A549 (cell line): Measurements from ENCODE around the gene PPP1R12B. TPM values are rescaled to one million over a fixed set of nuclear protein-coding genes. Genes with fewer than 3 reads are reported as not detected.
"Not testable (repeated sequence)": the region's sequence is repeated elsewhere in the genome, so short reads cannot be mapped to it uniquely, and the experiment has no call there.

ENCODE experiments used
- ATAC-seq, 2 experiments: fragments of 200-7000 bp in 1 of 2; fragments of >200 bp in 1 of 2; cut with Nextera tagmentation in 1 of 2; cut with Tn5 transposase in 1 of 2; 3 replicates each; pipeline versions ENCODE4 v1.8.0 to v1.9.1; 2018 to 2020; ENCODE audit warnings: mild to moderate bottlenecking in 1 of 2, moderate library complexity in 1 of 2
- CTCF ChIA-PET: fragments of 300-600 bp; sonication (Branson Sonifier 250); formaldehyde crosslinking; extraction: SDS; loops from one replicate; lab custom pipeline; 2021; ENCODE audit warnings: antibody characterized with exemption, inconsistent platforms; lab: Yijun Ruan, JAX
- POLR2A ChIA-PET: fragments of 350-600 bp; formaldehyde crosslinking; extraction: SDS; loops from one replicate; lab custom pipeline; 2021; ENCODE audit warnings: antibody characterized with exemption, inconsistent platforms; lab: Yijun Ruan, JAX
- DNase-seq, 2 experiments: peaks; one replicate each; pipeline versions ENCODE4 v3.0.0 to v3.0.0-alpha.2; 2011 to 2016; ENCODE audit warnings: low read depth in 1 of 2, low spot score in 1 of 2
- FAIRE-seq: peaks from 2 replicates; lab custom pipeline; 2011; peaks lifted over from hg19 to GRCh38; lab: Jason Lieb, UNC
- H3K27ac ChIP-seq, 2 experiments: fragments of >200 bp; sonication (Bioruptor Twin); formaldehyde crosslinking; 3 replicates each; pipeline ENCODE4 v1.5.1; 2016 to 2017
- H3K4me1 ChIP-seq: fragments of >200 bp; sonication (Bioruptor Twin); formaldehyde crosslinking; 3 replicates; pipeline ENCODE4 v1.6.1; 2016
- H3K4me2 ChIP-seq: fragments of >200 bp; sonication (Bioruptor Twin); formaldehyde crosslinking; 3 replicates; pipeline ENCODE4 v1.6.1; 2016
- H3K4me3 ChIP-seq: fragments of >200 bp; sonication (Bioruptor Twin); formaldehyde crosslinking; 3 replicates; pipeline ENCODE4 v1.5.1; 2016
- H3K9me3 ChIP-seq: fragments of >200 bp; sonication (Bioruptor Twin); formaldehyde crosslinking; 3 replicates; pipeline ENCODE4 v1.6.1; 2016
- ATOH8 ChIP-seq: fragments of 250-450 bp; sonication (Bioruptor Pico); IDR thresholded peaks from 2 replicates; pipeline ENCODE4 v1.5.0; 2020; ENCODE audit warnings: low read depth, mild to moderate bottlenecking, moderate library complexity
- BCL3 ChIP-seq: fragments of >200 bp; sonication (Bioruptor Twin); formaldehyde crosslinking; IDR thresholded peaks from 3 replicates; pipeline ENCODE4 v1.6.1; 2016
- CBX8 ChIP-seq: fragments of 200-600 bp; sonication (generic); IDR thresholded peaks from 2 replicates; pipeline ENCODE4 v1.6.1; 2016
- CTCF ChIP-seq: fragments of >200 bp; sonication (Bioruptor Twin); formaldehyde crosslinking; IDR thresholded peaks from 3 replicates; pipeline ENCODE4 v1.5.1; 2016
- E2F6 ChIP-seq: IDR thresholded peaks from 2 replicates; pipeline ENCODE4 v1.6.1; 2012; ENCODE audit warnings: low read depth, borderline replicate concordance
- EHMT2 ChIP-seq: fragments of 200-600 bp; sonication (generic); IDR thresholded peaks from 2 replicates; pipeline ENCODE4 v1.6.1; 2016; ENCODE audit warnings: antibody characterized with exemption, low read depth, mild to moderate bottlenecking, moderate library complexity
- FOSL2 ChIP-seq, 2 experiments: fragments of 450-650 bp in 1 of 2; fragments of >200 bp in 1 of 2; sonication (Bioruptor Twin) in 1 of 2; formaldehyde crosslinking; IDR thresholded peaks; 2 replicates each; pipeline versions ENCODE4 v1.5.0 to v1.6.1; 2016 to 2020; ENCODE audit warnings: mild to moderate bottlenecking in 1 of 2, moderate library complexity in 1 of 2
- HDAC2 ChIP-seq: fragments of 200-600 bp; sonication (generic); IDR thresholded peaks from 2 replicates; pipeline ENCODE4 v1.6.1; 2016
- HOXB5 ChIP-seq: fragments of 250-450 bp; sonication (Bioruptor Pico); IDR thresholded peaks from 2 replicates; pipeline ENCODE4 v1.5.0; 2020; ENCODE audit warnings: mild to moderate bottlenecking, moderate library complexity
- JUN ChIP-seq, 2 experiments: fragments of >200 bp; sonication (Bioruptor Twin); formaldehyde crosslinking; IDR thresholded peaks; 2 replicates in 1 of 2; 3 replicates in 1 of 2; pipeline ENCODE4 v1.6.1; 2016 to 2017
- MAFK ChIP-seq: fragments of 450-650 bp; IDR thresholded peaks from 2 replicates; pipeline ENCODE4 v1.6.1; 2014; ENCODE audit not compliant: partially characterized antibody
- MAX ChIP-seq: IDR thresholded peaks from 2 replicates; pipeline ENCODE4 v1.6.1; 2012
- MAZ ChIP-seq: fragments of 150-350 bp; IDR thresholded peaks from 2 replicates; pipeline ENCODE4 v1.6.1; 2014; ENCODE audit warnings: antibody characterized with exemption, low read depth, low read length, borderline replicate concordance
- PHF8 ChIP-seq: fragments of 200-600 bp; sonication (generic); IDR thresholded peaks from 2 replicates; pipeline ENCODE4 v1.6.1; 2016; ENCODE audit warnings: low read depth, mild to moderate bottlenecking, antibody characterized with exemption, moderate library complexity, borderline replicate concordance
- RAD21 ChIP-seq, 2 experiments: fragments of >200 bp in 1 of 2; sonication (Bioruptor Twin) in 1 of 2; formaldehyde crosslinking in 1 of 2; IDR thresholded peaks in 1 of 2; conservative IDR thresholded peaks in 1 of 2; 2 replicates in 1 of 2; 3 replicates in 1 of 2; pipeline ENCODE4 v1.6.1; 2012 to 2018; ENCODE audit warnings: inconsistent platforms in 1 of 2
- RARB ChIP-seq: fragments of 250-450 bp; sonication (Bioruptor Pico); IDR thresholded peaks from 2 replicates; pipeline ENCODE4 v1.8.0; 2021; ENCODE audit warnings: mild to moderate bottlenecking, moderate library complexity
- SMC3 ChIP-seq: fragments of >200 bp; sonication (Bioruptor Twin); formaldehyde crosslinking; IDR thresholded peaks from 3 replicates; pipeline ENCODE4 v1.6.1; 2018; ENCODE audit warnings: inconsistent platforms
- ZSCAN20 ChIP-seq: fragments of 250-450 bp; sonication (Bioruptor Pico); IDR thresholded peaks from 2 replicates; pipeline ENCODE4 v1.8.0; 2022; ENCODE audit warnings: mild to moderate bottlenecking, moderate library complexity
- WGBS: methylation state at CpG from one replicate; pipeline ENCODE4 v1.1.6; 2017; ENCODE audit errors: missing lambda C conversion rate; 5-methylcytosine and 5-hydroxymethylcytosine counted together
- polyA plus RNA-seq, 4 experiments: library from polyadenylated mRNA; depleted of rRNA in 3 of 4; stranded (reverse); fragments of >200 nt; fragmentation: RNase III in 1 of 4; extraction: RNeasy Plus Mini Kit Qiagen cat#74134 plus additional on column Dnase treatment in 1 of 4; gene quantifications; 2 replicates in 3 of 4; 3 replicates in 1 of 4; pipeline ENCODE4 v1.2.3, GENCODE V29; 2011 to 2017

Gene PPP1R12B
- polyA plus RNA-seq, 2 of the 4 experiments (the other 2 are of a cell fraction): 3.3 to 12.1 TPM

GRCh38 chr1:202638019-202638700, 289.7 kb downstream of the PPP1R12B start:
- no peak overlapping the region for H3K4me2 ChIP-seq
- TF ChIP-seq PHF8 (no peak), ZSCAN20 (CRISPR knock-in tag) (no peak)
- no peak for DNase-seq
- 0 out of 3 replicates have a peak, but pooled peaks cover 6% of the 10 kb centered on the region for H3K4me1 ChIP-seq
- no peaks in the 10 kb centered on the region for H3K9me3 ChIP-seq
- no peak overlapping the region for H3K27ac ChIP-seq
- POLR2A ChIA-PET: no interaction called here
- CTCF ChIA-PET: interaction anchor here (1.5 to 1.6 kb wide), 2 partner anchors 12 kb away, joined by 4 read pairs; no protein-coding TSS in a partner anchor
- 73% methylated on average over 7 of the region's 7 CpGs for WGBS
- no peak for FAIRE-seq
- no peak for ATAC-seq
- no peak overlapping the region for H3K4me3 ChIP-seq

- peaks cover 11% of the 10 kb centered on the region; the same call in 2 of the 3 replicates for H3K4me1 ChIP-seq
- H3K9me3 ChIP-seq, ATAC-seq, H3K27ac ChIP-seq, FAIRE-seq, POLR2A ChIA-PET, H3K4me2 ChIP-seq, H3K4me3 ChIP-seq, DNase-seq: not testable (repeated sequence)
- 56% methylated on average over 9 of the region's 9 CpGs for WGBS
- CTCF ChIA-PET: interaction anchor here (0.6 to 1.5 kb wide), 4 partner anchors 11 to 1143 kb away, joined by 3 to 4 read pairs (median 4); no protein-coding TSS in a partner anchor
Observed at GRCh38 chr1:202638701-202639305, 290.3 kb downstream of the PPP1R12B start.

- DNase-seq (no peak), FAIRE-seq (no peak)
- CTCF ChIA-PET: interaction anchor here (0.6 to 1.1 kb wide), 3 partner anchors 13 to 1142 kb away, joined by 3 to 4 read pairs (median 3); no protein-coding TSS in a partner anchor
- 80% methylated on average over 9 of the region's 9 CpGs for WGBS
- POLR2A ChIA-PET: no interaction called here
- TF ChIP-seq EHMT2 (no peak), ZSCAN20 (CRISPR knock-in tag) (no peak), CTCF (no peak), E2F6 (no peak), BCL3 (no peak), HDAC2 (no peak), FOSL2 (IDR thresholded peaks at IDR 0.05) (no peak), FOSL2 (CRISPR knock-in tag; IDR thresholded peaks at IDR 0.05) (no peak), JUN (IDR thresholded peaks at IDR 0.05) (no peak), SMC3 (no peak), HOXB5 (CRISPR knock-in tag) (no peak), MAFK (no peak), RARB (CRISPR knock-in tag) (no peak), CBX8 (no peak), MAZ (no peak), ATOH8 (CRISPR knock-in tag) (no peak), RAD21 (conservative IDR thresholded peaks at IDR 0.05 in 1 of 2, IDR thresholded peaks at IDR 0.05 in 1 of 2) (no peak), MAX (no peak)
- TF ChIP-seq, all 56 proteins: peak for 0
- Histone ChIP-seq H3K4me3 (no peak overlapping the region), H3K4me2 (no peak overlapping the region), H3K4me1 (peaks cover 17% of the 10 kb centered on the region; the same call in 2 of the 3 replicates), H3K9me3 (no peaks in the 10 kb centered on the region), H3K27ac (no peak overlapping the region)
- no peak for ATAC-seq
Observed at GRCh38 chr1:202639500-202639899, 291.0 kb downstream of the PPP1R12B start.
